Tibial nerve (tissue), 4 donors: ENCODE data around the gene DNASE1L1. TPM values are rescaled to one million over a fixed set of nuclear protein-coding genes. Genes with fewer than 3 reads are reported as not detected.
A peak's percentile ranks its signal among the peaks of the same experiment; 100 is the strongest.

Experiments used
- DNase-seq, 2 donors: peaks; one replicate each; pipeline ENCODE4 v3.0.0-alpha.2; 2019; ENCODE audit warnings: low spot score in 2 of 2
- H3K27ac ChIP-seq, 4 donors: fragments of 200-600 bp; sonication (generic) in 3 of 4; one replicate each; pipeline ENCODE4 v1.5.1; 2017 to 2019; ENCODE audit warnings: mild to moderate bottlenecking in 1 of 4
- H3K27me3 ChIP-seq, 2 donors: fragments of 200-600 bp; sonication (generic) in 1 of 2; one replicate each; pipeline versions ENCODE4 v1.5.1 to v1.6.0; 2017 to 2019
- H3K36me3 ChIP-seq, 3 donors: fragments of 200-600 bp; sonication (generic); one replicate each; pipeline ENCODE4 v1.5.1; 2018 to 2019
- H3K4me1 ChIP-seq, 4 donors: fragments of 200-600 bp; sonication (generic) in 3 of 4; one replicate each; pipeline ENCODE4 v1.5.1; 2017 to 2019
- H3K4me3 ChIP-seq, 4 donors: fragments of 200-600 bp; sonication (generic) in 3 of 4; one replicate each; pipeline ENCODE4 v1.5.1; 2017 to 2019; ENCODE audit warnings: mild to moderate bottlenecking in 1 of 4, moderate library complexity in 1 of 4
- H3K9me3 ChIP-seq, 4 donors: fragments of 200-600 bp; sonication (generic) in 3 of 4; one replicate each; pipeline ENCODE4 v1.5.1; 2017 to 2019
- CTCF ChIP-seq, 5 experiments: fragments of 200-600 bp in 3 of 5; fragments of 450-650 bp in 2 of 5; sonication (generic) in 3 of 5; IDR thresholded peaks; one replicate each; pipeline ENCODE4 v1.5.1; 2016 to 2019; ENCODE audit warnings: antibody characterized with exemption in 5 of 5, mild to moderate bottlenecking in 3 of 5, moderate library complexity in 2 of 5
- EP300 ChIP-seq, 2 donors: sonication (generic); formaldehyde crosslinking; IDR thresholded peaks; one replicate each; pipeline ENCODE4 v1.6.1; 2017; ENCODE audit warnings: antibody characterized with exemption in 2 of 2, mild to moderate bottlenecking in 1 of 2
- POLR2A ChIP-seq, 2 donors: fragments of 450-650 bp; IDR thresholded peaks; one replicate each; pipeline ENCODE4 v1.6.1; 2017; ENCODE audit warnings: antibody characterized with exemption in 2 of 2, mild to moderate bottlenecking in 2 of 2, moderate library complexity in 2 of 2
- WGBS, 2 donors: methylation state at CpG; one replicate each; pipeline ENCODE4 v1.1.5; 2018; 5-methylcytosine and 5-hydroxymethylcytosine counted together
- total RNA-seq, 4 donors: library from RNA; depleted of rRNA; stranded (reverse); fragments of >200 nt; gene quantifications; one replicate each; pipeline ENCODE4 v1.1.0, GENCODE V29; 2016

DNASE1L1 gene
- total RNA-seq, 4 donors from 2014 or later: 21.4 to 36.0 (median 28.6) TPM

GRCh38 chrX:154370300-154371016 is 38.6 kb downstream of the DNASE1L1 start:
- H3K4me3 ChIP-seq: peak overlapping the region; percentile 45 to 83 (median 66)
- H3K36me3 ChIP-seq: peaks cover 0 to 26% (median 10%) of the 10 kb centered on the region in 3 donors
- TF ChIP-seq POLR2A (IDR thresholded peaks at IDR 0.05) (no peak), EP300 (IDR thresholded peaks at IDR 0.05) (no peak), CTCF (IDR thresholded peaks at IDR 0.05) (no peak)
- WGBS, 2 donors: 1 to 37% methylated on average over 21 to 55 of the region's 63 CpGs
- no peaks in the 10 kb centered on the region for H3K9me3 ChIP-seq
- H3K27ac ChIP-seq: peak overlapping the region; percentile 63 to 97 (median 92)
- no peaks in the 10 kb centered on the region for H3K27me3 ChIP-seq
- H3K4me1 ChIP-seq: peaks cover 0 to 63% (median 20%) of the 10 kb centered on the region in 4 donors
- DNase-seq: no peak

GRCh38 chrX:154369449-154370299 is 39.4 kb downstream of the DNASE1L1 start:
- H3K4me1 ChIP-seq: peaks cover 0 to 60% (median 20%) of the 10 kb centered on the region in 4 donors
- DNase-seq: peak; percentile 61 to 63
- 3 to 38% methylated on average over 8 to 13 of the region's 13 CpGs for WGBS, 2 donors

GRCh38 chrX:154368630-154369448 is 40.2 kb downstream of the DNASE1L1 start:
- TF ChIP-seq EP300 (IDR thresholded peaks at IDR 0.05) (peak in 1 of 2 donors; percentile 51), CTCF (IDR thresholded peaks at IDR 0.05) (no peak), POLR2A (IDR thresholded peaks at IDR 0.05) (peak in 1 of 2 donors; percentile 24)
- no peaks in the 10 kb centered on the region for H3K27me3 ChIP-seq
- DNase-seq: peak; percentile 45 to 69
- H3K4me1 ChIP-seq: peaks cover 0 to 54% (median 20%) of the 10 kb centered on the region in 4 donors
- WGBS, 2 donors: 39% methylated on average over 11 of the region's 16 CpGs; no CpG with 5 or more reads in 1 of the 2 donors
- peak overlapping the region; percentile 35 to 83 (median 54) for H3K4me3 ChIP-seq
- H3K27ac ChIP-seq: peak overlapping the region; percentile 88 to 97 (median 94)
- peaks cover 0 to 42% (median 10%) of the 10 kb centered on the region in 3 donors for H3K36me3 ChIP-seq
- H3K9me3 ChIP-seq: no peaks in the 10 kb centered on the region

More at GRCh38 chrX:154369449-154370299, 39.4 kb downstream of the DNASE1L1 start:
- no peaks in the 10 kb centered on the region for H3K9me3 ChIP-seq
- peaks cover 0 to 34% (median 10%) of the 10 kb centered on the region in 3 donors for H3K36me3 ChIP-seq
- peak in 1 of 2 donors; percentile 30 for TF ChIP-seq POLR2A (IDR thresholded peaks at IDR 0.05)
- TF ChIP-seq CTCF (IDR thresholded peaks at IDR 0.05): peak in 1 of 5 experiments; percentile 6
- peak; percentile 43 to 89 for TF ChIP-seq EP300 (IDR thresholded peaks at IDR 0.05)
- no peaks in the 10 kb centered on the region for H3K27me3 ChIP-seq
- H3K27ac ChIP-seq: peak overlapping the region; percentile 88 to 97 (median 94)
- peak overlapping the region; percentile 45 to 83 (median 66) for H3K4me3 ChIP-seq

- H3K4me3 ChIP-seq: peak overlapping the region in 3 of 4 donors; percentile 35 to 83 (median 45)
- peaks cover 0 to 43% (median 18%) of the 10 kb centered on the region in 4 donors for H3K4me1 ChIP-seq
Measured at GRCh38 chrX:154367474-154368308, 41.4 kb downstream of the DNASE1L1 start.

More at GRCh38 chrX:154367474-154368308, 41.4 kb downstream of the DNASE1L1 start:
- H3K36me3 ChIP-seq: peaks cover 0 to 51% (median 10%) of the 10 kb centered on the region in 3 donors
- no peaks in the 10 kb centered on the region for H3K27me3 ChIP-seq
- 72% methylated on average over 19 of the region's 31 CpGs; no CpG with 5 or more reads in 1 of the 2 donors for WGBS, 2 donors
- DNase-seq: no peak
- H3K9me3 ChIP-seq: no peaks in the 10 kb centered on the region
- H3K27ac ChIP-seq: peak overlapping the region; percentile 88 to 97 (median 94)
- TF ChIP-seq EP300 (IDR thresholded peaks at IDR 0.05): no peak
- TF ChIP-seq POLR2A (IDR thresholded peaks at IDR 0.05): no peak
- TF ChIP-seq CTCF (IDR thresholded peaks at IDR 0.05): no peak
